ENCODE results near the gene IL17RE.
"Not testable (repeated sequence)": the region's sequence is repeated elsewhere in the genome, so short reads cannot be mapped to it uniquely, and the experiment has no call there.

Gene IL17RE

DNA sequence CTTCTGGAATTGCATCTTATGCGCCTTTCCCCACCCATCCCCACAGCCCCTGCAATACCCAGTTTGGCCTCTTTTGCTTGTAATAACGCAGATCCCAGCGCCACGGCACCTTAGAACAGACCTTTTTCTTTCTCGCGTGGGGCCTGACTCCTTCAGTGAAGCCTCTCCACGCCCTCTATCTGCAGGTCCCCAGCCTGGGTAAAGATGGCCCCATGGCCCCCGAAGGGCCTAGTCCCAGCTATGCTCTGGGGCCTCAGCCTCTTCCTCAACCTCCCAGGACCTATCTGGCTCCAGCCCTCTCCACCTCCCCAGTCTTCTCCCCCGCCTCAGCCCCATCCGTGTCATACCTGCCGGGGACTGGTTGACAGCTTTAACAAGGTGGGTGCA lies 31.6 kb downstream of the IL17RE start:
- no peak for FAIRE-seq

DNA sequence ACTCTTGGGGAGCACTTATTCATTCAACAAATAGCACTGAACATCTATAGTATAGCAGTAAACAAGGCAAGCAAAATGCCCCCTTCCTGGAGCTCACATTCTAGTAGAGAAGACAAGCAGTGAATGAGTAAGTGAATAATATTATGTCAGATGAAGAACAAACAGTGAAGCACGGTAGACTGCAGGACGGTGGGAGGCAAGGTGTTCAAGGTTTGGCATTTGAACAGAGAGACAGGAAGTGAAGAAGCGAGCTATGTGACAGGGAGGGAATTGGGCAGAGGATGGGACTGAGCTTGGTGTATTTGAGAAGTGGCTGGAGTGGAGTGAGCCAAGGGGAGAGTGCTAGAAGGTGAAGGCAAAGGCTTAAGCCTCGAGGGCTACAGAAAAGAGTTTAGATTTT lies 32.3 kb downstream of the IL17RE start:
- FAIRE-seq: no peak

DNA sequence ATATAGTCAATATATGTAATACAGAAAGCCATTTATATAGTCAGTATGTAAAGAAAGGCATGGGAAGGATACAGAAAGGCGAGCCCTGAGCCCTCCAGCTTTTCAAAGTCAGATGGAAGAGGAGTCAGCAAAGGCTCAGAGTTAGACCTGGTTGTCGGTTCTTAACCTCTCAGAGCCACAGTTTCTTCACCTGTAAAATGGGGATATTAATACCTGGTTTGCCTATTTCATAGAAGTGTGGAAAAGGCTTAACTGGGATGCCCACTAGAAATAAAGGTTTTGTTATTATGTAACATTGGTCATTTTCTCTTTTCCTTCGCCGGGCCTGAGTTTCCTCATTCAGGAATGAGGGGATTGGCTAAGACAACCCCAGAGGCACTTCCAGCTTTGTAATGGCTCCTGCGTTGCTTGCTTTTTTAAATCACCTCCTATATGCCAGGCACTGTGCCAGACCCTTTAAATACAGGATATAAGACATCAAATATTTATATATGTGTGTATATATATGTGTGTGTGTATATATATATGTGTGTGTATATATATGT lies 33.4 kb downstream of the IL17RE start:
- FAIRE-seq: no peak

DNA sequence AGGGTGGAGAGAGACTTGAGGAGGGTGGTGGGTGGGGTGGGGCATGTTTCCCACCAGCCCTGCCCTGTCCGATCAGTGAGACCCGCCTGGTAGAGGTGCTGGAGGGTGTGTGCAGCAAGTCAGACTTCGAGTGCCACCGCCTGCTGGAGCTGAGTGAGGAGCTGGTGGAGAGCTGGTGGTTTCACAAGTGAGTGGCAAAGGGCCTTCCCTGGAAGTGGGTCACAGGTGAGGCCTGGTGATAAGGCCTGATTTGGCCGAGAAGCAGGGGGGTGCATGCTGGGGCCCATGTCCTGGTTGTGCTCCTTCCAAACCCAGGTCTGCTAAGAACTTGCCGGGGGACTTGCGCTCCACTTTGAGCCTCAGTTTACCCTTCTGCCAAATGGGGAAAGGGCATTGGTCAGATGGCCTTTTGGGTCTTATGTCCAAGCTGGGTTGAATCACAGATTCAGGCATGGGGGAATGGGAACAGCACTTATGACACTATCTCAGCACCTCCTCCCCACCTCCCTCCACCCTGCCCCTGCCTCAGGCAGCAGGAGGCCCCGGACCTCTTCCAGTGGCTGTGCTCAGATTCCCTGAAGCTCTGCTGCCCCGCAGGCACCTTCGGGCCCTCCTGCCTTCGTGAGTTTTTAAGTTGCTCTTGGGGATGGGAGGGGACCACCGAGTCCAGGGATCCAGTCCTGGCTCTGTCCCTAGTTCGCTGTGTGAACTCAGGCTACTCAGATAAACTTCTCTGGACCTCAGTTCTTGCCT lies 35.0 kb downstream of the IL17RE start:
- no peak for FAIRE-seq

DNA sequence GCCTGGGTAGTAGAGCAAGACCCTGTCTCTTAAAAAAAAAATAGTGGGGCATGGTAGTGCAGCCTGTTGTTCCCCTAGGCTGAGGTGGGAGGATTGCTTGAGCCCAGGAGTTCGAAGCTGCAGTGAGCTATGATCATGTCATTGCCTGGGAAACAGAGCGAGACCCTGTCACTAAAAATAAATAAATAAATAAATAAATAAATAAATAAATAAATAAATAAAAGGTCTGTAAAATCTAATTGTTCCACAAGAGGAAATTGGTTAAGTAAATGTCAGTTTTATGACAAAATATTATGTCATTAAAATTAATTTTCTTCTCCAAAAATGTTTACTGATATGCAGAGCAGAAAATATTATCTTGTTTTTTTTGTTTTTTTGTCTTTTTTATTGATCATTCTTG lies 36.3 kb downstream of the IL17RE start:
- no peak for FAIRE-seq

DNA sequence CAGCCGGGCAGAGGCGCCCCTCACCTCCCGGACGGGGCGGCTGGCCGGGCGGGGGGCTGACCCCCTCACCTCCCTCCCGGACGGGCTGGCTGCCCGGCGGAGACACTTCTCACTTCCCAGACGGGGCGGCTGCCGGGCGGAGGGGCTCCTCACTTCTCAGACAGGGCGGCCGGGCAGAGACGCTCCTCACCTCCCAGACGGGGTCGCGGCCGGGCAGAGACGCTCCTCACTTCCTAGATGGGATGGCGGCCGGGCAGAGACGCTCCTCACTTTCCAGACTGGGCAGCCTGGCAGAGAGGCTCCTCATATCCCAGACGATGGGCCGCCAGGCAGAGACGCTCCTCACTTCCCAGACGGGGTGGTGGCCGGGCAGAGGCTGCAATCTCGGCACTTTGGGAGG lies 37.3 kb downstream of the IL17RE start:
- FAIRE-seq: not testable (repeated sequence)

DNA sequence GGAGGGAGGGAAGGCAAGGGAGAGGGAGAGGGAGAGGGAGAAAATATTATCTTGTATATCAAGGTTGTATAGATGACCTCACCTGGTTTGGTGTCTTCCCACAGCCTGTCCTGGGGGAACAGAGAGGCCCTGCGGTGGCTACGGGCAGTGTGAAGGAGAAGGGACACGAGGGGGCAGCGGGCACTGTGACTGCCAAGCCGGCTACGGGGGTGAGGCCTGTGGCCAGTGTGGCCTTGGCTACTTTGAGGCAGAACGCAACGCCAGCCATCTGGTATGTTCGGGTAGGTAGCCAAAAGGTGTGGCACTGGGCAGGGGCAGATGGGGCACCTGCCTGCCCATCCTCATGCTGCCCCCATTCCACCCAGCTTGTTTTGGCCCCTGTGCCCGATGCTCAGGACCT lies 38.1 kb downstream of the IL17RE start:
- no peak for FAIRE-seq

DNA sequence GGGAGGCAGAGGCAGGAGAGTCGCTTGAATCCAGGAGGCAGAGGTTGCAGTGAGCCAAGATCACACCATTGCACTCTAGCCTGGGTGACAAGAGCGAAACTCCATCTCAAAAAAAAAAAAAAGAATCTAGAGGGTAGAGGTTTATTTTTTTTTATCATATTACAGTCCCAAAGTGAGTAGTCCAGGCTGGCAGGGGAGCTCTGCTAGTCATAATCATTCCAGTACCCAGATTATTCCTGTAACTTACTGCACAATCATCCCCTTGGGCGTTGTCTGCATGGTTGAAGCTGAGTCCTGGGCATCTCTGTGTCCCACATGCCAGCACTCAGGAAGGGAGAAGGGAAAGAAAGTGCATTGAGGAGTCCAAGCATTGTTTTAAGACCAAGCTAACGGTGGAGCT lies 39.5 kb downstream of the IL17RE start:
- FAIRE-seq: no peak

DNA sequence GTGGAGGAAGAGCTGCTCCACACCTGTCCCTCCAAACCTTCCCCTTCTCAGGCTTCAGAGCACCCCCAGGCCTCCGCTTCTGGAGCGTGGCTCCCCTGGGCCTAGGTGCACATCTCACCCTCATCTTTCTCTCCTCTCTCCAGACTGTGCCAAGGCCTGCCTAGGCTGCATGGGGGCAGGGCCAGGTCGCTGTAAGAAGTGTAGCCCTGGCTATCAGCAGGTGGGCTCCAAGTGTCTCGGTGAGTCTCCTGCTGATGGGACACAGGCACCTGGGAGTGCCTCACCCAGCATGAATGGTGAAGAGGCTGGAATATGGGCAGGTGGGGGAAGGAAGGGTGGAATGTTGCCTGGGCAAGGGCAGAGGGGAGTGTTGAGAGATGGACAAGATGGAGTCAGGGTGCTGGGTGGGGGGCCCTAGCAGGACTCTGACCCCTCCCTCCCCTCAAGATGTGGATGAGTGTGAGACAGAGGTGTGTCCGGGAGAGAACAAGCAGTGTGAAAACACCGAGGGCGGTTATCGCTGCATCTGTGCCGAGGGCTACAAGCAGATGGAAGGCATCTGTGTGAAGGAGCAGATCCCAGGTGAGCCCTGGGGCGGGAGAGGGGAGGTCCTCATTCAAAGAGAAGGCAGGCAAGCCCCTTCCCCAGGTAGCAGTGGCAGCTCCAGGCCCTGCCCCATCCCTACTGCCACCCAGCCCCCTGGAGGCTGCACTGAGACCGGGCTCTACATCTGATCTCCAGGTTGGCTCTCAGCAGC lies 40.5 kb downstream of the IL17RE start:
- FAIRE-seq: no peak

DNA sequence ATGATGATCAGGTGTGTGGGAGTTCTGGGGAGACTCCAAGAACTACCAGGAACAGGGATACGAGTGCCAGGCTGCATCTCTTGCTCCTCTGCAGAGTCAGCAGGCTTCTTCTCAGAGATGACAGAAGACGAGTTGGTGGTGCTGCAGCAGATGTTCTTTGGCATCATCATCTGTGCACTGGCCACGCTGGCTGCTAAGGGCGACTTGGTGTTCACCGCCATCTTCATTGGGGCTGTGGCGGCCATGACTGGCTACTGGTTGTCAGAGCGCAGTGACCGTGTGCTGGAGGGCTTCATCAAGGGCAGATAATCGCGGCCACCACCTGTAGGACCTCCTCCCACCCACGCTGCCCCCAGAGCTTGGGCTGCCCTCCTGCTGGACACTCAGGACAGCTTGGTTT lies 41.6 kb downstream of the IL17RE start:
- FAIRE-seq: no peak

DNA sequence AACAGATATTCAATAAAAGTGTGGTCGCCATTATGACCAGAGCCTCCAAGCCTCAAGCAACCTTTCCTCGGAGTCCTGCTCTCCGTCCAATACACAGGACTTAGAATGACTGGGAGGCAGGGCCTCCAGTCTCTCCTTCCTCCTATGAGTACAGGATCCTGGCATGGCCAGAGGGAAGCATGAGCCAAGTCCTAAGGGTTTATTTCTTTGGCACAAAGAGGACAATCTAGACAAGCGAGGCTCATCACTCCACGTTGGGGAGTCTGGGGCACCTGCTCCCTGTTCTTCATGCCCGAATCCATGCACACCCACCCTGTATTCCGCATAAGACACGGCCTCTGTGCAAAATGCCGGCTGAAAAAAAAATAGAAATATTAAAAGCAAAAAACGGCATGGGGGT lies 42.7 kb downstream of the IL17RE start:
- FAIRE-seq: no peak

DNA sequence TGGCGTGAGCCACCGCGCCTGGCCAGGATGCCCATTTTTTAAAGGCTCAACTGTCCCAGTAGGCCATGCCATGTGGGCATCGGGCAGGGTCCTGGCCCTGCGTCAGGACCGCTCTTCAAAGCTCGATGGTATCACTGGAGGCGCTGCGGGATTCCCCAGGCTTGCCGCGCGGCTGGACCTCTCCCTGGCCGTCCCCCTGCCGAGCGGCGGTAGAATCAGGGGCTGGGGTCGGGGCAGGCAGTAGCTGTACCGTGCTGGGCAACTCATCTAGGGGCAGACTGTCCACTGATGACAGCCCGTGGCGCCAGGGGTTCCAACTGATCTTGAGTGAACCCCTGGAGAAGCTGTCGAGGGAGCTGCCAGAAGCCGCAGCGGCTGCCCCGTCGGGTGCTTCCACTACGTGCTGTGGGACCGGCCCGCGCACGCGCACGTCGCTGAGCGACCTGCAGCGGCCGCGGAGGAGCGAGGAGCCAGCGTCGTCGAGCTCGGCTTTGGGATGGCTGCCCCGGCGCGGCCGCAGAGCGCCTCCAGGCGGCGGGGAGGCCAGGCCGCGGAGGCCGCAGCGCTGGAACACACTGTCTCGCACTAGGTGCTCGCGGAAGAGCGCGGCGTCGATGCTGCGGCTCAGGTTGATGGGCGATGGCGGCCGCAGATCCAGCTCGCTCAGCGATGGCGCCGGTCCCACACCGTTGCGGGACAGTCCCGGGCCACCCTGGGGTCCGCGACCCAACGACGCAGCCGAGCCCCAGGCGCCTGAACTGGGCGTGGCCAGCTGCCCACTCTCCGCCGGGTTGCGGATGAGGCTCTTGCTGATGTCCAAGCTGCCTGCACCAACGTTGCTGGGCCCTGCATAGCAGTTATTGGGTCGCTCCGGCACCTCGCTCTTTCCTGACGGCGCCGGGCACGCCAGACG lies 43.7 kb downstream of the IL17RE start:
- FAIRE-seq: no peak

DNA sequence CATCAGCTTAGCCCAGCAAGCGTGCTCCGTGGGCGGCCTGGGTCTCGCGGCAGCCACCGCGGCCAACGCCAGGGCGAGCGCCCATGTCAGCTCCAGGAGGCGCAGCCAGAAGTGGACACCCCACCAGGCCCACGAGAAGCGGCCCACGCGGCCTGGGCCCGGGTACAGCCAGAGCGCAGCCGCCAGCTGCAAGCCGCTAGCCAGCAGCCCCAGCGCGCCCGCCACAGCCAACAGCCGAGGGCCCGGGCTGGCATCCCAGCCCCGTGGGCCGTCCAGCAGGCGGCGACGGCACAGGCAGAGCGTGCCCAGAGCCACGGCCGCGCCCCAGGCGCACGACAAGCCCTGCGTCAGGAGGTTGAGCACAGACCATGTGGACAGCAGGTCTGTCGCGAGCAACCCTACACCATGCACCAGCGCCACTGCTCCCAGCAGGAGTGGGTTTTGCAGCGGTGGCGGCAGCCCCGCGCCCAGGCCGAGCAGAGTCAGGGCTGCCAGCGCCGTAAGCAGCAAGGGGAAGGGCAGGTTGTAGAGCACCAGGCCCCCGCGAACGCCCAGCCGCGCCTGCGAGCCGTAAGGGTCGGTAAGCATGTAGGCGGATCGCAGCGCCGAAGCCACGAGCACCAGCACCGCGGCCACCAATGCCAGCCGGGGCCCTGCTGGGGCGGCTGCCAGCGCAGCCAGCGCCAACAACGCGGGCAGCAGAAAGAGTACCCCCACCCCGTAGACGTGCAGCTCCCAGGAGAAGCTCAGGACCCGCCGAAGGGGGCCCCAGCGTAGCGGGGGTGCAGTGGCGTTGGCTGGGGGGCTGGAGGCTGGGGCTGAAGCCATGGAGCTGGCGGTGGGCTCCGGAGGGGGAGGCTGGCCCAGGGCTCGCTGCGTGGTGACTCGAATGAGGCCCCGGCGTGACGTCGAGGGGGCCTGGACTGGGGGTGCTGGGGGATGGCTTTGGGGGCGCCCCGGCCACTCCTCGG lies 44.7 kb downstream of the IL17RE start:
- no peak for FAIRE-seq

DNA sequence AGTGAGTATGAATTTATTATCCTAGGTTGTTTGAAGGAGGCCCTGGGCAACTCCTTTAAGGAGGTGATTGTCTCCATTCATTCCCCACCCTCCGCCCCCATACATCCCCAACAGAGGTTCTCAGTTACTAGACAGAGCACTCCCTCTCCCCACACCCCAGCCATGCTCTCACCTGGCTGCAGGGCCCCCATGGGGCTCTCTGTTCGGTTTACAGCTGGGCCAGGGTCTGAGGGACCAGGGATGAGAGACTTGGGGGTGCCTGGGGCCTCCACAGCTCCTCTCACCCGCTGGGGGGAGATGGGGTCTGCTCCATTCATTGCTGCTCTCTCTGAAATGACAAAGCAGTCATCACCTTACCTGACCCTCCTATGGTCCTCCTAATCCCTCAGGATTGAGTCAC lies 45.9 kb downstream of the IL17RE start:
- no peak for FAIRE-seq

DNA sequence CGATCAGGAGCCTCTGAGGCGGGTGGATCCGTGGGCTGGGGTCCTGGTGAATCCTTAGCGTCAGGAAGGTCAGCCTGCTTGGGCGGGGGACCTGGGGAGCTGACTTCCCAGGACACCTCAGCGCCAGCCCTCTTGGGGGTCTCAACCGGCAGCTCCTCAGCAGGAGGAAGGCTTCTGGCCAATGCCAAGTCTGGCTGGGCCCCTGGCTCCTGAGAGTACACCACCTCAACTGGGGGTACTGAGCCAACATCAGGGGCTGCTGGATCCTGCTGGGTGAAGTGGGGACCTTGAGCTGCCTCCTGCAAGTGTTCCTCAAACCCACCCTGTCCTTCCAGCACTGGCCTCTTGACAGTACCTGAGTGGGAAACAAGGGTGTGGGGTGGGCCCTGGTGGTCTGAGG lies 46.5 kb downstream of the IL17RE start:
- no peak for FAIRE-seq

DNA sequence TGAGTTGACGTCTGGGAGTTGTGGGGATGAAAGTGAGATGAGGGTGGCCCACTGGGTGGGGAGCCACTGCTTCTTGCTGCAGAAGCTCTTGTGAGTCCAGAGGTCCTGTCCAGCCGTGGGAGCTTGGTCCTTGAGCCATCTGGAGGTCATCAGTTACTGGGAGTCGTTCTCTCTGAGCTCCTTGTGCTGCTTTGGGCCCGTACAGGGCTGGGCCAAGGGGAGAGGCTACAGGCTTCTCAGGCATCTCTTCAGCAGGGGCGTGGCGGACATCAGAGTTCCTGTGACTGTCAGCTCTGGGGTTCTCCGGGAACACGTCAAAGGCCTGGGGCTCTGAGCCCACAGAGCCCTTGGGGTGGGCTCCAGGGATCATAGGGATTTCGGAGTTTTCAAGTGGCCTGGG lies 47.0 kb downstream of the IL17RE start:
- FAIRE-seq: no peak

DNA sequence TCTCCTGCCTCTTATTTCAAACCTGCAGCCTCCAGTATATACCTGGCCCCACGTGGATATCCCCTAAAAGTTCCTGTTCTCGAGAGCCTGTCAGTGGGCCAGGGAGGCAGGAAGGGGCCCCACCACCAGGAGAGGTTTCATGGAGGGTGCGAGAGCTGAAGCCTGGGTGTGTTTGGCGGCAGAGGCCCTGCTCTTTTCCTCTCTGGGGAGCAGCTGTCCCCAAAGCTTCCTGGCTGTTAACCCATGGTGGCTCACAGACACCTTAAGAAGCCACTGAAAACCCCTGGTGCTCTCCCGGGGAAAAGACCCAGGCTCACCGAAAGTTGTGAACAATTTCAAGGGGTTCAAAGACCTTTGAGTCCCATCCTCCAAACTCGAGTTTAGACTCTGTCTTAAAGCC lies 48.5 kb downstream of the IL17RE start:
- no peak for FAIRE-seq

DNA sequence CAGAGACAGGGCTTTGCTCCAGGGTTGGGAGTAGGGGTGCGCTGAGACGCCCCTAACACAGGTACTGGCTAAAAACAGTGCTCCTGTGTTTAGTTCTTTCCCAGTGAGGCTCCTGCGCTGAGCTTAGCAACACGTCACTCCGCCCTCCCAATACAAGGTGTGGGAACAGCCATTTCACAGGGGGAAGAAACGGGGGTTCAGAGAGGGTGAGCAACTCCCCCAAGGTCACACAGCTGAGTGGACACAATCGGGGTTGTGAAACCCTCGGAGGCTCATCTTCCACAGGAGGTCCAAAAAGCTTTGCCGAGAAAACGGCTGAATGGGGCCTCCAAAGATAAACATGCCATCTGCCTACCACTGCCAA lies 48.9 kb downstream of the IL17RE start:
- FAIRE-seq: no peak

DNA sequence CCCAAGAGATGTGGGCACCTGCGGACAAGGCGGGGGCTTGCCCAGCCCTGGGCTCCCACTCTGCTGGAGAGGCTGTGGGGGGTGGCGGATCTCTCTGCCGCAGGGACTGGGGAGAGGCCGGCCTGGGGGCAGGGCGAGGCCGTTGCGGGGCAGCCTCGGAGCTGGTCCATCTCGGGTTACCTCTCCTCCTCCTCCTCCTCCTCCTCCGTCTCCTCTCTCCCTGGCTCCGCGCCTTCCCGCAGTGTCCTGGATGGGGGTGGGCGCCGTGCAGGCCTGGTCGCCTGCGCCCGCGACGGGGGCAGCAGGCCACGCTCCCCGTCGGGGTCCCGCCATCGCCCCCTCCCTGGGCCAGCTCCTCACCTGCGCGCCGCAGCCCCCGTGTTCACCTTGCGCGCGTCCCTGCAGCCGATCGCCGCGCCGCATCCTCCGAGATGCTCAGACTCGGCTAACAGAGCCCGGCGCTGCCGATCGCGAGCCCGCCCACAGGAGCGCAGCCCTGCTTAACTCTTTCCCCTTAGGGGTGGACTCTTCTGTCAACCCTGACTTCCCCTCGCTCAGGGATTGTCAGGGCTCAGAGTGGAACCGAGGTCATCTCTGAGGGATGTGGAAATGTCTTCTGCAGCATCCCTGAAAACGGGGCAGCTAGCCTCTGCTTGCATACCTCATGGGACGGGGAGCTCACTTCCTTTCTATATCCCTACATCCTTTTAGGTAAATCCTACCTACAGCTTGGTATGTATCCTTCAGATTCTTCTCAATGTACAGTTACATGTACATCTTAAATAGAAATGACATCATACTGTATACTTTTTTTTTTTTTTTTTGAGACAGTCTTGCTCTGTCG lies 49.5 kb downstream of the IL17RE start, which contains the start of gene PRRT3:
TSS of gene PRRT3 (minus strand) at position 447 of the 844 bp plus-strand sequence. CDS start 2,293 bp downstream, outside the sequence.
- FAIRE-seq: no peak

DNA sequence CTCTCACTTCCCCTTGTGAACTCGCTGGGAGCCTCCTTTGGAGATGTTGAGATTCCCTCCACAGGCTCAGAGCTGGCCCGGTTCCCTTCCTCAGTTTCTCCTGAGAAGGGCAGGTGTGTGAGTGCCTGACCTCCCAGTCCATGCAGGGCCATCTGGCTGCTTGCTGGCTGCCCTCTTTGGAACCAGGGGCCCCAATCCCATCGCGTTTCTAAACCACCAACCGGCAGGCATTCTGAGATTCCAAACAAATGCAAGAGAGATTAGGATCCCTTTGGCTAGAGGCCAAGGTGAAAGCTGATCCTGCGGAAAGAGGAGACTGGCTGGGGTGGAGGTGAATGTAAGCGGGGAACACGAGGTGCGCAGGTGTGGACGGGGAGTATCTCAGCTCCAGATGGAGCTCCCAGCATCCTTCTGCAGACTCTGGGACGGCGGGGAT lies 52.4 kb downstream of the IL17RE start:
- FAIRE-seq: no peak
